Astrocyte (in vitro differentiated cells and primary cell): ENCODE data around the gene NCAM1. TPM values are rescaled to one million over a fixed set of nuclear protein-coding genes. Genes with fewer than 3 reads are reported as not detected.

Experiments used
- DNase-seq: peaks from one replicate; pipeline ENCODE4 v3.0.0-alpha.2; 2010; ENCODE audit warnings: low read depth
- FAIRE-seq: peaks from 2 replicates; lab custom pipeline; 2011; peaks lifted over from hg19 to GRCh38; lab: Jason Lieb, UNC
- H2AFZ ChIP-seq: 2 replicates; pipeline ENCODE4 v1.6.0; 2012; ENCODE audit warnings: low read depth, low read length, inconsistent platforms
- H3K27ac ChIP-seq: 2 replicates; pipeline ENCODE4 v1.5.1; 2011; ENCODE audit warnings: low read depth, low read length, inconsistent platforms
- H3K27me3 ChIP-seq: 2 replicates; pipeline ENCODE4 v1.6.0; 2011; ENCODE audit warnings: low read length, inconsistent platforms; ENCODE audit not compliant: insufficient read depth
- H3K36me3 ChIP-seq: 2 replicates; pipeline ENCODE4 v1.5.1; 2011; ENCODE audit warnings: low read length, inconsistent platforms; ENCODE audit not compliant: insufficient read depth
- H3K4me1 ChIP-seq: 2 replicates; pipeline ENCODE4 v1.5.1; 2011; ENCODE audit warnings: low read length, inconsistent platforms; ENCODE audit not compliant: insufficient read depth
- H3K4me2 ChIP-seq: 2 replicates; pipeline ENCODE4 v1.6.0; 2012; ENCODE audit warnings: low read length, inconsistent platforms
- H3K4me3 ChIP-seq: 2 replicates; pipeline ENCODE4 v1.5.1; 2011; ENCODE audit warnings: low read depth, mild to moderate bottlenecking, low read length, inconsistent platforms; ENCODE audit not compliant: insufficient read depth
- H3K79me2 ChIP-seq: 2 replicates; pipeline ENCODE4 v1.6.0; 2012; ENCODE audit warnings: mild to moderate bottlenecking, low read length, inconsistent platforms; ENCODE audit not compliant: insufficient read depth
- H3K9ac ChIP-seq: 2 replicates; pipeline ENCODE4 v1.6.0; 2012; ENCODE audit warnings: mild to moderate bottlenecking, low read length, inconsistent platforms
- H3K9me3 ChIP-seq: 2 replicates; pipeline ENCODE4 v1.5.1; 2012; ENCODE audit warnings: low read depth, mild to moderate bottlenecking, low read length, inconsistent platforms; ENCODE audit not compliant: insufficient read depth
- H4K20me1 ChIP-seq: 2 replicates; pipeline ENCODE4 v1.6.0; 2012; ENCODE audit warnings: low read length, inconsistent platforms; ENCODE audit not compliant: insufficient read depth
- H3K27ac Mint-ChIP-seq: one replicate; pipeline ENCODE4 v1.8.0; 2021; ENCODE audit warnings: mild to moderate bottlenecking, mixed read lengths; ENCODE audit not compliant: unreplicated experiment
- H3K27me3 Mint-ChIP-seq: one replicate; pipeline ENCODE4 v1.8.0; 2021; ENCODE audit warnings: low read depth, mixed read lengths; ENCODE audit not compliant: unreplicated experiment
- H3K36me3 Mint-ChIP-seq: one replicate; pipeline ENCODE4 v1.8.0; 2021; ENCODE audit warnings: low read depth, mixed read lengths; ENCODE audit not compliant: unreplicated experiment
- H3K4me1 Mint-ChIP-seq: one replicate; pipeline ENCODE4 v1.8.0; 2021; ENCODE audit warnings: low read depth, mixed read lengths; ENCODE audit not compliant: unreplicated experiment
- H3K4me3 Mint-ChIP-seq: one replicate; pipeline ENCODE4 v1.8.0; 2021; ENCODE audit warnings: mild to moderate bottlenecking, moderate library complexity, mixed read lengths; ENCODE audit not compliant: unreplicated experiment
- H3K9me3 Mint-ChIP-seq: one replicate; pipeline ENCODE4 v1.8.0; 2021; ENCODE audit warnings: mild to moderate bottlenecking, mixed read lengths; ENCODE audit not compliant: unreplicated experiment
- CTCF ChIP-seq: IDR thresholded peaks from 2 replicates; pipeline ENCODE4 v1.5.1; 2011; ENCODE audit warnings: low read depth, mild to moderate bottlenecking, inconsistent platforms, low read length, moderate library complexity; ENCODE audit not compliant: insufficient read depth
- EZH2 ChIP-seq: IDR thresholded peaks from 2 replicates; pipeline ENCODE4 v1.6.1; 2012; ENCODE audit warnings: mild to moderate bottlenecking, low read length, inconsistent platforms; ENCODE audit not compliant: insufficient read depth
- total RNA-seq: library from RNA; stranded (reverse); gene quantifications from 2 replicates; pipeline ENCODE4 v1.2.1, GENCODE V29; 2021

The NCAM1 gene
- total RNA-seq, 1 donor from 2014 or later, result 17.4 TPM

- Histone ChIP-seq H3K9me3 (no peaks in the 10 kb centered on the region), H3K36me3 (no peaks in the 10 kb centered on the region), H3K9ac (no peak overlapping the region), H3K4me2 (no peak overlapping the region), H3K79me2 (no peaks in the 10 kb centered on the region), H4K20me1 (no peaks in the 10 kb centered on the region), H3K4me1 (no peaks in the 10 kb centered on the region), H2AFZ (no peak overlapping the region), H3K4me3 (no peak overlapping the region), H3K27me3 (no peaks in the 10 kb centered on the region), H3K27ac (no peak overlapping the region)
- no peak for DNase-seq
- Mint-ChIP-seq H3K4me3 (no peak overlapping the region), H3K9me3 (peaks cover 13% of the 10 kb centered on the region), H3K4me1 (peaks cover 9% of the 10 kb centered on the region), H3K27ac (no peak overlapping the region), H3K27me3 (peaks cover 2% of the 10 kb centered on the region), H3K36me3 (peaks cover 5% of the 10 kb centered on the region)
- TF ChIP-seq CTCF (no peak), EZH2 (no peak)
- FAIRE-seq, result no peak
These were observed 261.0 kb downstream of the NCAM1 start for GRCh38 chr11:113222241-113222640.

- Histone ChIP-seq H3K9ac (no peak overlapping the region), H3K4me1 (no peaks in the 10 kb centered on the region), H3K4me2 (no peak overlapping the region), H4K20me1 (no peaks in the 10 kb centered on the region), H3K9me3 (no peaks in the 10 kb centered on the region), H3K27ac (no peak overlapping the region), H3K36me3 (no peaks in the 10 kb centered on the region), H3K4me3 (no peak overlapping the region), H3K27me3 (peaks cover 4% of the 10 kb centered on the region), H2AFZ (no peak overlapping the region), H3K79me2 (no peaks in the 10 kb centered on the region)
- Mint-ChIP-seq H3K36me3 (no peaks in the 10 kb centered on the region), H3K4me1 (no peaks in the 10 kb centered on the region), H3K4me3 (no peak overlapping the region), H3K27me3 (peaks cover 15% of the 10 kb centered on the region), H3K9me3 (peaks cover 1% of the 10 kb centered on the region), H3K27ac (no peak overlapping the region)
- no peak for TF ChIP-seq EZH2
- no peak for TF ChIP-seq CTCF
- no peak for FAIRE-seq
- DNase-seq, result no peak
These were observed 273.7 kb downstream of the NCAM1 start for GRCh38 chr11:113234888-113235287.

GRCh38 chr11:113237261-113237660 is 276.0 kb downstream of the NCAM1 start:
- Histone ChIP-seq H3K27me3 (peaks cover 4% of the 10 kb centered on the region), H3K36me3 (no peaks in the 10 kb centered on the region), H3K9me3 (no peaks in the 10 kb centered on the region), H3K4me2 (no peak overlapping the region), H3K27ac (no peak overlapping the region), H3K4me3 (no peak overlapping the region), H3K79me2 (no peaks in the 10 kb centered on the region), H3K4me1 (peaks cover 5% of the 10 kb centered on the region), H3K9ac (no peak overlapping the region), H2AFZ (no peak overlapping the region), H4K20me1 (no peaks in the 10 kb centered on the region)
- Mint-ChIP-seq H3K4me3 (no peak overlapping the region), H3K9me3 (no peaks in the 10 kb centered on the region), H3K4me1 (no peaks in the 10 kb centered on the region), H3K27ac (no peak overlapping the region), H3K36me3 (no peaks in the 10 kb centered on the region), H3K27me3 (peaks cover 18% of the 10 kb centered on the region)
- FAIRE-seq (no peak), DNase-seq (no peak)
- TF ChIP-seq CTCF (no peak), EZH2 (no peak)
